PFSK-1 (cell line): ENCODE measurements around the gene CYP2A7.

ENCODE experiments used
- FOXP2 ChIP-seq: optimal IDR thresholded peaks from 2 replicates; pipeline ENCODE3; 2011; ENCODE audit warnings: borderline replicate concordance, control low read depth, inconsistent platforms; ENCODE audit not compliant: insufficient read depth; ENCODE audit errors: extremely low read length, extremely low read depth
- POLR2AphosphoS5 ChIP-seq: IDR thresholded peaks from 2 replicates; pipeline ENCODE4 v1.6.1; 2012; ENCODE audit warnings: low read depth, mild to moderate bottlenecking, control low read depth, low read length, moderate library complexity
- SIN3A ChIP-seq: IDR thresholded peaks from 2 replicates; pipeline ENCODE4 v1.6.1; 2012; ENCODE audit warnings: mild to moderate bottlenecking, low read length, moderate library complexity, borderline replicate concordance; ENCODE audit not compliant: insufficient read depth
- TAF1 ChIP-seq: IDR thresholded peaks from 2 replicates; pipeline ENCODE4 v1.6.1; 2012; ENCODE audit warnings: low read length, control low read depth, borderline replicate concordance; ENCODE audit not compliant: insufficient read depth

- no peak for TF ChIP-seq SIN3A
- TF ChIP-seq TAF1 = no peak
- no peak for TF ChIP-seq POLR2AphosphoS5
- no peak for TF ChIP-seq FOXP2
Measured at GRCh38 chr19:40862333-40862732, 19.7 kb downstream of the CYP2A7 start.
